ENCODE data around the gene PICALM. TPM values are rescaled to one million over a fixed set of nuclear protein-coding genes. Genes with fewer than 3 reads are reported as not detected.

Gene PICALM
- total RNA-seq, 4 donors from 2014 or later = 128 to 196 (median 143) TPM

DNA sequence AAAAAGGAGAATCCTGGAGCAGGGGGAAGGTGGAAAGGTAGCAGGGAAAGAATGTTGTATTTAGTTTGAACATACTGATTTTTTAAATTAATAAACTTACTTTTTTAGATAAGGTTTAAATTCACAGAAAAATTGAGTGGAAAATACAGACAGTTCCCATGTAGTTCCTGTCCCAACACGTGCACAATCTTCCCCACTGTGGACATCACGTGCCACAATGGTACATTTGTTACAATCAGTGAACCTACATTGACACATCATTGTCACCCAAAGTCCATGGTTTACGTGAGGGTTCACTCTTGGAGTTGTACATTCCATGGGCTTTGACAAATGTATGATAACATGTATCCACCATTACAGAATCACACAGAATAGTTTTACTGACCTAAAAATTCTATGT lies 10.5 kb upstream of the PICALM start:
- no peak for TF ChIP-seq POLR2A (IDR thresholded peaks at IDR 0.05)
- TF ChIP-seq, protein P1, sequence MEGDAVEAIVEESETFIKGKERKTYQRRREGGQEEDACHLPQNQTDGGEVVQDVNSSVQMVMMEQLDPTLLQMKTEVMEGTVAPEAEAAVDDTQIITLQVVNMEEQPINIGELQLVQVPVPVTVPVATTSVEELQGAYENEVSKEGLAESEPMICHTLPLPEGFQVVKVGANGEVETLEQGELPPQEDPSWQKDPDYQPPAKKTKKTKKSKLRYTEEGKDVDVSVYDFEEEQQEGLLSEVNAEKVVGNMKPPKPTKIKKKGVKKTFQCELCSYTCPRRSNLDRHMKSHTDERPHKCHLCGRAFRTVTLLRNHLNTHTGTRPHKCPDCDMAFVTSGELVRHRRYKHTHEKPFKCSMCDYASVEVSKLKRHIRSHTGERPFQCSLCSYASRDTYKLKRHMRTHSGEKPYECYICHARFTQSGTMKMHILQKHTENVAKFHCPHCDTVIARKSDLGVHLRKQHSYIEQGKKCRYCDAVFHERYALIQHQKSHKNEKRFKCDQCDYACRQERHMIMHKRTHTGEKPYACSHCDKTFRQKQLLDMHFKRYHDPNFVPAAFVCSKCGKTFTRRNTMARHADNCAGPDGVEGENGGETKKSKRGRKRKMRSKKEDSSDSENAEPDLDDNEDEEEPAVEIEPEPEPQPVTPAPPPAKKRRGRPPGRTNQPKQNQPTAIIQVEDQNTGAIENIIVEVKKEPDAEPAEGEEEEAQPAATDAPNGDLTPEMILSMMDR (IDR thresholded peaks at IDR 0.05) = no peak
- WGBS, 2 donors = 77 to 83% methylated on average over 3 of the region's 3 CpGs
- no peaks in the 10 kb centered on the region for H3K36me3 ChIP-seq
- DNase-seq = no peak
- intact Hi-C loops (cut with DNase I) = no loop called here
- no peak overlapping the region for H3K27ac ChIP-seq
- no peaks in the 10 kb centered on the region for H3K9me3 ChIP-seq
- no peak overlapping the region for H3K4me3 ChIP-seq
- H3K27me3 ChIP-seq = no peaks in the 10 kb centered on the region
- no peaks in the 10 kb centered on the region for H3K4me1 ChIP-seq

DNA sequence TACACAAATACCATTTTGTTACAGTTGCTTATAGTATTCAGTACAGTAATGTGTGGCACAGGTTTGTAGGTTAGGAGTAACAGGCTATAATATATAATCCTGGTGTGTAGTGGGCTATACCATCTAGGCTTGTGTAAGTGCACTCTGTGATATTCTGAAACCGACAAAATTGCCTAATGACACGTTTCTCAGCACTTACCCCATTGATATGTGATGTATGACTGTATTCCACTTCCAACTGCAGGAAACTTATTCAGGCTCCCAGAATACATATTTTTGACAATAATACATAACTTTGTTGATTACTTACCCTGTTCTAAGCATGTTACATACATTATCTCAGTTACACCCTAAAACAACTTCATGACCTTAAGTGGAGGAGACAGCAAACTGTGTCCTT lies 5.1 kb upstream of the PICALM start:
- DNase-seq = no peak
- Histone ChIP-seq H3K27ac (no peak overlapping the region), H3K4me3 (no peak overlapping the region), H3K4me1 (peaks cover 0 to 15% (median 7%) of the 10 kb centered on the region in 3 donors), H3K9me3 (no peaks in the 10 kb centered on the region), H3K27me3 (no peaks in the 10 kb centered on the region), H3K36me3 (no peaks in the 10 kb centered on the region)
- TF ChIP-seq, protein P1 (IDR thresholded peaks at IDR 0.05) = no peak
- 87 to 90% methylated on average over 2 of the region's 2 CpGs for WGBS, 2 donors
- intact Hi-C loops (cut with DNase I) = no loop called here

DNA sequence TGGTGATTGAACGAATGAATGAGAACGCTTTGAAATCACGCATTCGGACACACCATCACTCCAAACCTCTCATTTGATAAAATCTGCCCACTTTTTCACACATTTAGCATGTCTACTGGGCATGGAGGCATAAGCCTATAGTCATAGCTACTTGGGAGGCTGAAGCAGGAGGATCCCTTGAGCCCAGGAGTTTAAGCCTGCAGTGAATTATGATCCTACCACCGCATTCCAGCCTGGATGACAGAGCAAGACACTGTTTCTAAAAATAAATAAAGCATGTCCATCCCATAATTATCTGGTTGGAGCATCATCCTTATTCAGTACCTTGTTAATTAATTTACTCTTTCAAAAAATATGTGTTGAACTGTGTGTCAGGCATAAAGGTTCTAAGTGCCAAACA lies 3.3 kb upstream of the PICALM start:
- TF ChIP-seq, protein P1 (IDR thresholded peaks at IDR 0.05) = no peak
- no peak for TF ChIP-seq POLR2A (IDR thresholded peaks at IDR 0.05)
- no peaks in the 10 kb centered on the region for H3K9me3 ChIP-seq
- intact Hi-C loops (cut with DNase I) = no loop called here
- DNase-seq = no peak
- no peaks in the 10 kb centered on the region for H3K27me3 ChIP-seq
- H3K4me1 ChIP-seq = peaks cover 0 to 15% (median 7%) of the 10 kb centered on the region in 3 donors
- no peaks in the 10 kb centered on the region for H3K36me3 ChIP-seq
- no peak overlapping the region for H3K4me3 ChIP-seq
- 94 to 95% methylated on average over 5 of the region's 5 CpGs for WGBS, 2 donors
- no peak overlapping the region for H3K27ac ChIP-seq

DNA sequence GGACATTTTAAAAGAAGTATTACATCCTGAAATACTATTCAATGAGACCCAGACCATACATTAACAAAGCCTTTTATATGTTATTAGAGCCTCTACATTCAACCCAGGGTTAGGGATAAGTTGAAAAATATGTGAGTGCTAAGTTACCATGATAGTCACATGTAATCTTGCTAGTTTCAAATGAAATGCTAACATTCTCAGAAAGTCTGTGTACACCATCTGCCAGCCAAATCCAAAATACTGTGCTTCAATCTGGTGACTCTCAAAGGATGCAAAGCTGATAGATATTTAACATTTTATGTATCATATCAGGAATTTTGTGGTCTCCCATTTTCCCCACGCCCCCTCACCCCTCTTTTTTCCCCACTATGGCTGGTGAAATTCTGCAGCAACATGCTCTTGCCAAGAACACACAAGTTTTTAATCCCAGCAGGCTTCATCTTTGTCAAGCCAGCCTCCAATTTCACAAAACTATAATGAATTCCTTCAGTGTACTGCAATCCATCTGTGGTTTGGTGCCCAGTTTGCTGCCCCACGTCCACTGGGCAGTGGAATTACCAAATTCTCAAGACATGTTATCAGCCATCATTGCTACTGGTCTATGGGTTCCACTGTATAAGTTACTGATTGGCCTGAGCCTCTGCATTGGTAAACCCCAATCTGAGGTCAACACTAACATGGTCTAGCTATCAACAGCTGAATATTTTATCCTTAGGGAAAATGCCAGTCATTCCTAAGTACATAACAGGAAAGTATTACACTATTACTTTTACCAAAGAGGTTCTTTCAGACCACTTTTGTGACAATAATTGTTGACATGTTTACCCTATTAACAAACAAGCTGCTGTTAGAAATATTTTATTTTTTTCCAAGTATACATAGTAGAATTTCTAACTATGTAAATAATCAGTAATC lies 1.5 kb upstream of the PICALM start:
- Histone ChIP-seq H3K27ac (peak overlapping the region; percentile 95 to 99 (median 96)), H3K4me3 (peak overlapping the region in 1 of 4 donors; percentile 78), H3K36me3 (no peaks in the 10 kb centered on the region), H3K9me3 (no peaks in the 10 kb centered on the region), H3K27me3 (no peaks in the 10 kb centered on the region), H3K4me1 (peaks cover 0 to 26% (median 7%) of the 10 kb centered on the region in 3 donors)
- intact Hi-C loops (cut with DNase I) = no loop called here
- no peak for DNase-seq
- 69 to 72% methylated on average over 2 of the region's 2 CpGs for WGBS, 2 donors
- TF ChIP-seq, protein P1 (IDR thresholded peaks at IDR 0.05) = no peak
- TF ChIP-seq POLR2A (IDR thresholded peaks at IDR 0.05) = no peak

DNA sequence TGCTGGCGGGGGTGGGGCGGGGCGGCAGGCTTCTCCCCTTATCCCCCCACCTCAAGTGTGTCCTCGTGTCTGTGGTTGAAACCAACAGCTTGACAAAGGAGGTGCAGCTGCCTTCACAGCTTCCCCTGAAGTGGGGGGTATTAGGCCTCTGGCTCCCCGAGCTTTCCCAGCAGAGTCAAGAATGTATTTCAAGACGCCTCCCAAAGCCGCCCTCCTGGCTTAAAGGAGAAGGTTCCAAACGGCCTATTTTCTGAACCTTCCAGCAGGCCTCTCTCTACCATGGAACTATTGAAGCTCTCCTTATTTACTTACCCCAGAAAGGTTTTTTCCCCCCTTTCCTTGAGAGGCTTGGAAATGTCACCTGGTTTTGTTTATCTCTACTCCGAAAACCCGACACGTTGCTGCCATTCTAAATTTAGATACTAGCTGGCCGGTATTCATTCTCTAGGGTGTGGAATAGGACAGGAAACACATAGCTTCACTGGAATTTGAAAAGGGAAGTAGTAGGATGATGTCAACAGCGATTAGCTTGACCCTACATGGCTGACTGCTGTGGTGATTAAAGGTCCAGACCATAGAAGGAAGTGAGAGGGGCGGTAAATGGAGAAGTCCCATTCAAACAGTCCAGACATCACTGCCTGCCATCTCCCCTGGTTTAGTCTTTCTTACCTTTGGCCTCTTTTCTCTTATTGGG lies 671 bp upstream of the PICALM start:
- no peak for DNase-seq

More for the DNA sequence above, 671 bp upstream of the PICALM start:
- TF ChIP-seq, protein P1 (IDR thresholded peaks at IDR 0.05) = no peak
- TF ChIP-seq POLR2A (IDR thresholded peaks at IDR 0.05) = no peak
- H3K9me3 ChIP-seq = no peaks in the 10 kb centered on the region
- no peaks in the 10 kb centered on the region for H3K36me3 ChIP-seq
- no peaks in the 10 kb centered on the region for H3K27me3 ChIP-seq
- H3K27ac ChIP-seq = peak overlapping the region; percentile 95 to 99 (median 96)
- H3K4me3 ChIP-seq = peak overlapping the region; percentile 68 to 99 (median 76)
- peaks cover 0 to 34% (median 15%) of the 10 kb centered on the region in 3 donors for H3K4me1 ChIP-seq
- intact Hi-C loops (cut with DNase I) = no loop called here
- 7 to 11% methylated on average over 6 to 10 of the region's 14 CpGs for WGBS, 2 donors
